NCI-H1092 (cell line): ENCODE data around the gene EEF1AKMT1.

ENCODE experiments used
- DNase-seq: peaks from one replicate; lab custom pipeline; 2025; lab: John Stamatoyannopoulos, UW

EEF1AKMT1 gene, protein sequence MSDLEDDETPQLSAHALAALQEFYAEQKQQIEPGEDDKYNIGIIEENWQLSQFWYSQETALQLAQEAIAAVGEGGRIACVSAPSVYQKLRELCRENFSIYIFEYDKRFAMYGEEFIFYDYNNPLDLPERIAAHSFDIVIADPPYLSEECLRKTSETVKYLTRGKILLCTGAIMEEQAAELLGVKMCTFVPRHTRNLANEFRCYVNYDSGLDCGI

DNA sequence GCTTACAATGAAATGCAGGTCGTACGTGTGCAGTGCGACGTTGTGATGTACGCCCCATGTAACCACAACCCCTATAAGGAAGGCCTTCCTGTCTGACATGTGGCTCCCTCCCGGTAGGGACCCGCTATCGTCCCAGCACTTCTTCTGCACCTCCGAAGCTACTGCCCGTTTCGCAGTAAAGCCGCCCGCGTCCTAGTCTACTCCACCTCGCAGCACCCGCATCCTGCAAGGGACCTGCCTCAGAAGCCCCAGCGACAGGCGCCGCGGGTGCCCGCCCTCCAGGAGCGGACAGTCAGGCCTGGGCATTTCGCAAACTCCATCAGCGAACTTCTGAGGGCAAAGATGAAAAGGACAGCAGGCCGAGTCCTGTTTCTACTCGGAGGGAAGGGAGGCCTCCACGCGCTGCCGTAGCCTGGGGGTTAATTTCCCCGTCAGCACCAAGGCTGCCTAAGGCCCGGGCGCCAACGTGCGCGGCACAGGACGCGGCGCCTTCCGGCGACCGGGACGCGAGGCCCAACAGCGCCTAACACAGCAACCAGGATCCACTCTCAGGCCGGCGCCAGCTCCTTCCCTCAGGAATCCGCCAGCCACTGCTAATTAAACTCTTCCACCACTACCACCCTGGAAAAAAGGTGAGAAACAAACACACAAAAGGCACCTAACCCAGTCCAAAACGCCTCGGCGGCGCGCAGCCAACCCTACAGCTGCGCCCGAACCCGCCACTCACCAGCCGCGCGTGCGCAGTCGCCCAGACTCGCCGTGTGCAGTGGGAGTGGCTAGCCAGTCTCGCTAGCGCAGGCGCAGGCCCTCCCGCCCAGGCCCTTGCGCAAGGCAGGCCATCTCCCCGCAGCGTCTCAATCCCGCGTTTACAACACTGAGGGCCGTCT lies at the start of gene EEF1AKMT1:
Gene EEF1AKMT1, minus strand, starts transcription at position 768 of the 887 bp plus-strand sequence. CDS start 16,363 bp downstream, outside the sequence.
- peak; percentile 93 for DNase-seq

DNA sequence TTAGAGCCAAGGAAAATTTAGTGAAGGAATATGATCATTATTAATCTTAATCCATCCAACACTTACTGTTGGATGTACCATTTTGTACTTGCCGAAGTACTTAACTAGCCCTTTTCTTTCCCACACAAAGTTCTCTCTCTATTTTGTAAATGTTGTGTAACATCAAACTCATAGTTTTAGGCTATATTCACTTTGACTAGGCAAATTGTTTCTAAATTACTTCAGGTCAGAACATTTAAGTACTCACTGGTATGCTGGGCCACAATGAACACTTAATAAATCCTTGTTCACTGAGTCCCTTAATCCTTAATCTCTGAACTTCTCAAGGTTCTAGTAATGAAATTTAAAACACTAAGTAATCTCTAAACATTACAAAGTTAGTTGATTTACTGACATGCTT lies 49.3 kb upstream of the EEF1AKMT1 start:
- DNase-seq, result no peak

DNA sequence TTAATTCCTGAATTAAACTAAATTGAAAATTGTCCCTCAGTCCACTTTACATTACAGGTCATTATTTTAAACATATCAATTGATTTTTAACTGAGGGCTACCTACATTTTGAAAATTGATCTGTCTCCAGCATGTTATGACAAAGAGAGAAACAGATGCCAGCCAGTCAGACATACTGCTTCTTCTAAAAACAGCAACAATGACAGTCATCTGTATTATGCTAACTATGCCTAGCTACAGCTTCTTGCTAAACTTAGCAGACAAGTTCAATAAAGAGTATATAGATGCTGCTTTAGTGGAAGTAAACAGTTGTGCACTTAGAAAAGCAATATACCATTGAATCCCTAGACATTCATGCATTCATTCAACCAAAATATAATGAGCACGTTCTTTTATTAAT lies 48.6 kb upstream of the EEF1AKMT1 start:
- no peak for DNase-seq

DNA sequence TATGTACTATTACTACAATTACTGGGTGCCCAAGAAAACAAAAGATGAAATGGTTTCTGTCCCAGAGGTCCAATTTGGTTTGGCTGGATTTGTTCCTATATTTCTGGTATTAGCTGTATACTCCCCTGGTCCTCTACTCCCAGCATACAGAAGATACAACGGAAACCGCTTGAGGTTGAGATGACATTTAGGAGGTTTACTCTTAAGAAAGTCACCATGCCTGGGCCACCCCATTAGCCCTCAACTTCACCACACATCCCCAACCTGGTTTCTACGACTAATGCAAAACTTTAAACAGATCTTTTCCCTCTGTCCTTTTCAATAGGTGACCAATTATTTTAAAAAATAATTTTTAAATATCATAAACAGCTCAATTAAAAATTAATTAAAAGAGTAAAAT lies 46.0 kb upstream of the EEF1AKMT1 start:
- no peak for DNase-seq

DNA sequence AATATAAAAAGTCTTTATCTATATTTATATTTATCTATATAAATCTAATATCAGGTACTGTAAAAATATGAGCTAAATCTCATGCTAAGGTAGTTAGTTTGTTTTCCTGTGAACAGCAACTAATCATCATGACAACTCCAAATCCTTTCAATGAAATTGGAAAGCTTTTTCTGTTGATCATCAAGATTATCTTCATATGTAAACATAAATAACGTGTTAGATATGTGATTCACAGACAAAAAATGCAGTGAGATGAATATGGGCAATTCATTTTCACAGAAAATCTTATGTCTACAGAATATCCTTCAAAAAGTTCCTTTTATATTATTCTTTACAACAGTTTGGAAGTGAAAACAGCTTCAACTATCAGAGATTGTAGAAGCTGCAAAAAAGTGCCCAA lies 41.7 kb upstream of the EEF1AKMT1 start:
- no peak for DNase-seq

DNA sequence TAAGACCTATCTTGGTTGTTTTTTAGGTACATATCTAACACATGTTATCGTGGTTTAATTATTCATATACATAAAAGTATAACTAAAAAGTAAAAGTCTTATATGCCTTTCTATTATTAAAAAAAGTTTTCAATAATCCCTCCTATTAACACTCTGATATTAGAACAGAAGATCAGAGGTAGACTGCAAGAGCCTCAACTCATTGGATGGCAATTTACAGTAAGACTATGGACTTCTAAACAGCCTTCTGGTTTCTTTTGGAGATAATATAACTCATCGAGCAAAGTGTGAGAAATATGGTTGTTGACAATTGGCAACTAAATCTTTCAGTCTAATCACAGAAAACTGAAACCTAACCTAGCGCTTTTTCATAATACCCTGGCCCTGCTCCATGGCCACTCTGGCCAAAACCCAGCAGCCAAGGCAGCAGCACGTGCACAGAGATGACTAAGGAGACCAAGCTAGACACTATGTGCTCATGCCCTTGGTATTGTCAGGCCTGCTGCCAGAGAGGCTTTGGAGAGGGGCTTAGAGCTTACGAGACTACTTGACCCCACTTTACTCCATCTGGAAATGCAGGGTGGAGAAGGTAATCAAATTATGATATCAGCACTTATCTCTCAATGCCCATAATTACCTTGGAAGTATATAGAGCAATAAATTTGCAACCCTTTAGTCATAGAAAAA lies 40.6 kb upstream of the EEF1AKMT1 start:
- DNase-seq, result peak; percentile 79

DNA sequence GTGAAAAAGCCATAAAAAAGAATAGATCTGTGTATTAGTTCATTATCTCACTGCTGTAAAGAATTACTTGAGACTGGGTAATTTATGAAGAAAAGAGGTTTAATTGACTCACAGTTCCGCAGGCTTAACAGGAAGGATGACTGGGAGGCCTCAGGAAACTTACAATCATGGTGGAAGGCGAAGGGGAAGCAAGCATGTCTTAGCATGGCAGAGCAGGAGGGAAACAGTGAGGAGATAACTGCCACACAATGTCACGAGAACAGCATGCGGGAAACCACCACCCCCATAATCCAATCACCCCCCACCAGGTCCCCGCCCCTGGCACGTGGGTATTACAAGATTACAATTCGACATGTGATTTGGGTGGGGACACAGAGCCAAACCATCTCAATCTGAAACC lies 39.1 kb upstream of the EEF1AKMT1 start:
- no peak for DNase-seq

DNA sequence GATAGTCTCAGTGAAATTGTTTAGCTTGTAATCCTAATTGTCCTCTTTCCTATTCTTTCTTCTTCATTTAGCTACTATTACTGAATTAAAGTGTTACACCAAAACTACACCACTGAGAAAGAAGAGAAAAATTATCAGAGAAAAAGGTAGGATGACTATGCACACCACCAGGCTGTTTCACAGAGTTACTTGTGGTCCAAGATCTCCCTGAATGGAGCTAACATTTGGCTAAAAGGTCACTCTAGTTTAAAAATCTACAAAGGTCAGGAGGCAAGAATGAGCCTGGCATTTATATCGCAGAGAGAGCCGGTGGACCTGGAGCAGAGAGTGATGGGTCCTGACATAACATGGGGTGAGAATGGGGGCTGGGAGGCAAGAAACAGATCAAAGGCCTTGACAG lies 37.0 kb upstream of the EEF1AKMT1 start:
- no peak for DNase-seq

DNA sequence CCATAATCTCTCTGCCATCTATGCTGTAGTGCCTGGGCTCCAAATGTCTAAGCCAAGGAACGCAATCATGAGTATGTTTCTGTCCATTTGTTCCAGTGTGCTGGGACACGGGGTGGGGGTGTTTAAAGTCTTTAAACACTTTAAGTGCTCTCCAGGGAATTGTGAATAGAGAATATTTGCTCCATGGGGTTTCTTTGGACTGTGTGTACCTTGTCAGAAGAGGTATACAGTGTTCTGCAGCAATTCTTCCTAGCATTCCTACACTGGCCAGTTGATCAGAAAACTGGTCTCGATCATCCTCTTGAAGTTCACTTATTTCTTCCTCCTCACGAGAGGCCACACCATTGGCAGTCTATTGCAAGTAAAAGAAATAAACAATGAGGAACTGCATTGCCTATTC lies 35.1 kb upstream of the EEF1AKMT1 start:
- DNase-seq, result no peak

DNA sequence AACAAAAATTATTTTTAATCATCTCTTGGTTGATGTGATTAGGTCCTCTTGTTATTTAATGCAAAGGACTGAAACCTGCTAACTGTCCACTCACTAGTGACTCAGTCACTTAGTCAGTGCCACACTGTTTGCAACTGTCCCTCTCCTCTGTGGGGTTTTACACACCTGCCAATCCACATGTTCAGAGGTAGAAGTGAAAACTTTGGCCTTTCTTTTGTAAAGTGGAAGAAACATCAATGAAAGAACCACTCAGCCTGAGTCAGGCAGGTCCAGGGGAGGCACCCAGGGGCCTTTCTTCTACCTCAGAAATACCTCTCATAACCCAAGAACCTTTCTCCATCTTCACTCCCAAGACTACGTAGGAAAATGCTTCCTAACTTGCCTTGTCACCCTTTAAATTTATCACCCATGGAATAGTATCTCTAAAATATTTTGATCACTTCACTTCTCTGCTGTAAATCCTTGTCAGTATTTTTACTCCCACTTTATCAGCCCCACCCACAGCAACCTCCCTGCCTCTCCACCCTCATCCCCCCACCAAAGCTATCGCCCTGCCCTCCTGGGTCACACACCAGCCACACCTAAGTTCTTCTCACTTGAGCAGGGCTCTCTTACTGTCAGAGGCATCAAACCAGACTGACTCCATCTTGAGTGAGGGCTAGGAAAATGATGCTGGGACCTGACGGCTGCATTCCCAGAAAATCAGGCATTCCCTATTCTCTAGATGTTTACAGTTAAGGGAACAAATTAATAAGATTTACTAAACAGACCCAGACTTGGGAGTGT lies 29.6 kb upstream of the EEF1AKMT1 start:
- no peak for DNase-seq

DNA sequence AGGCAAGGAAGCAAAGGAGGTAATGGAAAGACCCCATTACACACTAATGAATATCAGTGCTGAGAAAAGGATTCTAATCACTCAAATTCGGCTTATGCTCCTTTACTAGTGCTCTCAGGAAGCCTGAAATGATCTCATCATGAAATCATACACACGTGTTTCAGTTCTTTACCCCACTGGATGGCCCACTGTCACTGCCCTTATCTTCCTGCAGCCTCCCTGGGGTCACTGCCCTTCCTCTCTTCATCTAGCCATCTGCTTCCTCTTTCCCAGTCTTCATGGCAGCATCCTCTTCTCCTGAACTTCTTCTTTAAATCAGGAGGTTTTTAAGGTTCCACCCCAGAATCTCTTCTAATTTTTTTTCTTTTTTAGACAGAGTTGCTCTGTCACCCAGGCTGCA lies 27.9 kb upstream of the EEF1AKMT1 start:
- no peak for DNase-seq

DNA sequence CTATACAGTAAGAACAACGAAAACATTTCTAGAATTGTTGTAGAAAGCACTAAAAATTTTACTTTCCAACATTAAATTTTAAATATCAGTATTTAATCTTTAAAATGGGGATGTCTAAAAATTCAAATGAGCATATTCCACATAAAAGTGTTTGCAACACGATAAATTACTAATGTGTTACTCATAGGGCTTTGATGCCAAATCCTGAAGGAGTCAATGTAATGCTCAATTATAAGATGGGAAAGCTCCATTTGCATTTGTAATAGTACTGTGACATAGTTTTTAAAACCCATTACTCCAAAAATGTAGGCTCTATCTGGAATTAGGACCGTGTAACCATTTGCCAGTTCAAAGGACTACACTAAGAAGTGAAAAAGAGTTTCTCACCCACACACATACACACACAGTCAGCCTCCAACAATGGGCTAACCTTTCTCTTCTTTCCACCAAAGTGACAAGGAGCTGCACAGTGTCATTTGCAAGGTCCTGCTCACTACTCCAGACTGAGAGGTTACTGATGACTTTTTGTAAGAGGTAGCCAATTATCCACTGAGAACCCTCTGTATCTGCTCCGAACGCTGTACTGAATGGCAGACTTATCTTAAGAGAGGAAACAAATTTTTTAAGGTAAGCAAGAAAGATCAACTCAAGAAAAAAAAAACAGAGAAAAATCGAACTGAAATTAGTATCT lies 26.1 kb upstream of the EEF1AKMT1 start:
- DNase-seq, result no peak

DNA sequence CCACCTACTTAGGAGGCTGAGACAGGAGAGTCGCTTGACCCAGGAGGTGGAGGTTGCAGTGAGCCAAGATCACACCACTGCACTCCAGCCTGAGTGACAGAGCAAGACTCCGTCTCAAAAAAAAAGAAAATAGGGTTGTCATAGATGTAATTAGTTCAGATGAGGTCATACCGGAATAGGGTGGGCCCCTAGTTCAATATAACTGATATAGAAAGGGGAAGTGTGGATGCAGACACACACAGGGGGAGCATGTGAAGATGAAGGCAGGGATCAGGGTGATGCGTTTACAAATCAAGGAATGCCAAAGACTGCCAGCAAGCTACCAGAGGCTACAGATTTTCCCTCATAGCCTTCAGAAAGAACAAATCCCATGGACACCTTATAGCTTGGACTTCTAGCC lies 24.3 kb upstream of the EEF1AKMT1 start:
- no peak for DNase-seq

DNA sequence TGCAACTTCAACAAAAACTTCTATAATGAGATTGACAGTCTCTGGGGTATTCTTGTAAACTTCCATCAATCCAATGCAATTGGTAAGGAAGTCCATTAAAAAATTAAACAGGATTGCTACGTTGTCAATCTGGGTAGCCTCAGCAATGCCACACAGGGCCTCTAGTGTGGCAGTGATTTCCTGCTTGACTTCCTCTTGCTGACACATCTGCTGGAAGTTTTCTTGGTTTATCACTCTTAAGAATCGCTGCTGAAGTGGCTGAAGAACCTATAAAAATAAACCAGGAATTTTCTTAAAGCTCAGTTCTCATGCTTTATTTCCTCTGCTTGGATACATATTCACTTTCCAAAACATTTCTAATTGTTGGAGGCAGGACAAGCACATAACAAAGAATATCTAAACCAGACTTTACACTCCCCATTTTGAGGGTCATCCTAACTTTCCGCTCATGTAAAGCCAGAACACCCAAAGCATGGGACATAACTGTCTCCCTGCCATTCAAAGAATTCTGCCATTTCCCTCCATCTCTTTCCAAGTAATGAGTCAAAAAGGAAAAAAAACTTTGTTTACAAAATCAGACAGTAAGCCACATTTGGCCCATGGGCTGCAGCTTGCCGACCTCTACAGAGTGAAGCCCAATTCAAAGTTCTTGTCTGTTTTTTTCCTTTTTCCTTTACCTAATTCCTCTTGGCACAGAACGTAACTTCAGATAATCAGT lies 23.2 kb upstream of the EEF1AKMT1 start:
- DNase-seq, result no peak

DNA sequence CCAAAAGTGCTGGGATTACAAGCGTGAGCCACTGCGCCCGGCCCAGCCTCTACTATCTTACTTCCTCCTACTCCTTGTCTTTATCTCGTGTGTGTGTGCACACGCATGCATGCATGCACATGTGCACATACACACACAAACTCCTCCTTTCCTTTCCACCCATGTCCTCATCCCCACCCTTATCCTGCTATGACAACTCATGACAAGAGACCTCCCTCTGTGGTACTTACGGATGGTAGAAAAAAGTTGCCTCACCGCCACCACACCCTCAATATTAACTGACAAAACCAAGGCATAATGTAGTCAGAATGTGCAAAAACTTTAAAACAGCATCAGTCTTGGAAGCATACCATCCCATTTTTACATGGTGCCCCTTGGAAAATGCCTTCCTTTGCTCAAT lies 15.9 kb upstream of the EEF1AKMT1 start:
- no peak for DNase-seq

DNA sequence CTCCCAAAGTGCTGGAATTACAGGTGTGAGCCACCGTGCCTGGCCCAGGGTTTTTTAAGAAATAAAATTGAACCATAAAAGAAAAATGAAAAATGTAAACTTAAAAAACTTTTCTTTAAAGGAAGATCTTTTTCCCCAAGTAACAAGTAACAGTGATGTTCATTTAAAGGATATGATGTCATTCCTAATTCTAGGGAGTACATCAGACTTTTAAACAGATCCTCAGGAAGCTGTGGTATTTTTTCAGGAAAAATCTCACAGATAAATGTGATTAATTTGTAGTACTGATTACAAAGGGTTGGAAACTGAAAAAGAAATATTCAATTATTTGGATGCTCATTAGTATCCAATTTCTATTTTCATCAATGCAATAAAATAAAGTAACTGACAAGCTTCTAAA lies 14.6 kb upstream of the EEF1AKMT1 start:
- DNase-seq, result no peak

DNA sequence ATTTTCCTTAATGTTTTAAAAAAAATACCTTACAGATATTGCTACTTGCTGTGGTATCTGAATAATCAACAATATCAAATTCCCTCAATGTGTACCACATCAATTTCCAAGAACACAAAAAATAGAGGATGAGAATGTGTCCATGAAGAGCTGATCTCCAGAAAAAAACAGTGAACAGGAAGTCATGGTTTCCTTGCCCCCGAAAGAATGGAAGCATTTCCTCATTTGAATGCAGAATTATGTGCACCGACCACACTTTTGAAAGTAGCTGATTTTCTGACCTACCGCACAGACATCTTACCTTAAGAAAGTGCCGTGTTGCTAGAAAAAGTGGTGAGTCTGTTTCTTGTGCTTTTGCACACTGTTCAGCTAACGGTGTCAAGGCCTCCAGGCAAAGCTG lies 13.4 kb upstream of the EEF1AKMT1 start:
- DNase-seq, result no peak

DNA sequence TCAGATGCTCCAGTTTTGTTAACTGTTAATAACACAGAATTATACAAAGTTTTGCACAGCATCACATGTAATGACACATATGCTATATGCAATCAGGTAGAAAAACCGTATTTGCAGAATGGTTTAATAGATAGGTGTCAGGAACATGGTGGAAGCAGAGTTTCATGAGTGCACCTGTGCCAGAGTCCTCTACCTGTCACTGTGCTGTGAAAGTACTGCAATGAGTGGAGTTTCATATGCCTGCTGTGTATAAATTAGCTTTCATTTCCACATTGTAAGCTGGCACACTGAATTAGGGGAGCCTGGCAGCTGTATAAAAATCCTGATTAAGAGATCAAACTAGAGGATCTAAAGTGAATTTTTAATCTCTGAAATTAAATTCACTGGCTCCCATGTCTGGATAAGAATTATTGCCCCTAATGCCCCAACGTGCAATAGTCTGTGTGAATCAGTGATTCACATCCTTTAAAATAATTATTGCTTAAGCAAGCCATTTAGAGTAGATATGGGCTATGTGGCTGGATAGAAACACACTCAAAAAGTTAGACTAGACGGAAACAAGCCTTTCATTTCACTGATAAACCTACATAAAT lies 8.5 kb upstream of the EEF1AKMT1 start:
- no peak for DNase-seq

DNA sequence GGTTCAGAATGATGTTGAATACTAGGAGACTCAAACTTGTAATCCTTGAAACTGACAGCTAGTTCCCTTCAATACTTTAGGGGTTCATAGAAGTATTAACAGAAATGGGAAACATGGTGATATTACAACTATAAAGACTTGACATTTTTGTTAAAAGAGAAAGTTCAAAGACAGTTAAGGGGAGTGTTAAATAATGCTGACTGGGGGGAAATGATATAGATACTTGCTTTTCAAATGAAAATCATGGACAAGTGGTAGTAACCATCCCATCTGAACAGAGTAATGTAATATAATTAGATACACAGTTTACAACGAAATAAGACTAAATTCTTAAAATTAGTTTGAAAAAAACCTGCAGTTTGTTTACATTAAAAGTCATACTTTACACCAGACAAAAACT lies 6.6 kb upstream of the EEF1AKMT1 start:
- DNase-seq, result no peak

DNA sequence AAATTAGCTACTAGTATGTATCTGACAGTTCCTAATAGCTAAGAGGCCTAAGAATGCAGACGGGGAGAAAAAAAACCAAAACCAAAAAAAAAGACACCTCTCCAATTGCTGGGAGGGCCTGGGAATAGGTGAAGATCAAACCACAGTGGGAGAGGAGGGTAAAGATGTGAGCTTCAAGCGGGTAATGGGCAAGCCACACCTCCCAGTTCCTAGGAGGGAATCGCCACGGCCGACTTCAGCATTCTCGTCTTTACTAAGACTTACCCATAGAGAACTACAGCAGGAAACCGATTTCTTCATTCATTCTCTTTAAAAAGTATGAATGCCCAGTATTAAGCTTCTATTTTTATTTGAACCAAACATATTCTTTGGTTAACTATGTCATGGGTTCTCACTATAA lies 5.6 kb upstream of the EEF1AKMT1 start:
- DNase-seq, result no peak

DNA sequence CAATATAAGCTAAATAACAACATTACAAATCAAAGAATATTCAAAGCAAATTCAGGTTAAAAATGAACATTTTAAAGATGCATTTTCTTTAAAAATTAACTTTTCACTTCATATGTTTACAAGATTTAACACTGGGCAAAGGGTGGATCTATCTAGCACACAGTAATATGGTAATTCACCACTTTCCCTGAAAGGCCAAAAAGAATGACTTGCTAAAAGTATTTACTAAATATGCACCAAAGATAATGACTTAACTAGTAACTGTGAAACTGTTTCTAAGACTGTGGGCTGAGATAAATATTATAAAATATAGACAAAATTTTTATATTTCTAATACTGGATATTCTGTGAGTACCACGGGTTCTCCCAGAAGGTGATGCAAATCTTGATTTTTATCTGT lies 4.5 kb upstream of the EEF1AKMT1 start:
- DNase-seq, result no peak
